H1 (cell line): Measurements from ENCODE around the gene SEMA3D. TPM values are rescaled to one million over a fixed set of nuclear protein-coding genes. Genes with fewer than 3 reads are reported as not detected.

Experiments used
- CTCF ChIA-PET: fragments of 300-600 bp; sonication (Branson Sonifier 250); formaldehyde crosslinking; loops from one replicate; lab custom pipeline; 2021; ENCODE audit not compliant: partially characterized antibody; lab: Charles Lee
- POLR2A ChIA-PET: fragments of 300-600 bp; sonication (Branson Sonifier 250); formaldehyde crosslinking; loops from one replicate; lab custom pipeline; 2021; ENCODE audit warnings: inconsistent platforms; ENCODE audit not compliant: partially characterized antibody; lab: Charles Lee
- DNase-seq, 2 experiments: peaks; one replicate each; pipeline versions ENCODE4 v3.0.0 to v3.0.0-alpha.2; 2010 to 2022; ENCODE audit warnings: low spot score in 2 of 2, low read depth in 1 of 2, mixed read lengths in 1 of 2
- FAIRE-seq: peaks from 2 replicates; lab custom pipeline; 2011; peaks lifted over from hg19 to GRCh38; lab: Jason Lieb, UNC
- H2AFZ ChIP-seq: 2 replicates; pipeline ENCODE4 v1.8.1; 2012; ENCODE audit warnings: low read length, inconsistent platforms
- H2AK5ac ChIP-seq: 2 replicates; pipeline ENCODE4 v1.6.1; 2013; ENCODE audit warnings: low read depth, low read length
- H2BK120ac ChIP-seq: replicated peaks from 2 replicates; pipeline ENCODE3; 2013; ENCODE audit warnings: low read depth, low read length, inconsistent platforms
- H2BK12ac ChIP-seq: 2 replicates; pipeline ENCODE4 v1.6.1; 2013; ENCODE audit warnings: low read depth, low read length
- H2BK15ac ChIP-seq: 2 replicates; pipeline ENCODE4 v1.6.1; 2013; ENCODE audit warnings: low read length
- H2BK20ac ChIP-seq: 2 replicates; pipeline ENCODE4 v1.6.1; 2013; ENCODE audit warnings: low read length
- H2BK5ac ChIP-seq: 2 replicates; pipeline ENCODE4 v1.6.1; 2013; ENCODE audit warnings: low read depth, low read length
- H3K14ac ChIP-seq: 2 replicates; pipeline ENCODE4 v1.6.1; 2013; ENCODE audit warnings: inconsistent platforms; ENCODE audit not compliant: insufficient read length
- H3K18ac ChIP-seq: 2 replicates; pipeline ENCODE4 v1.6.1; 2013; ENCODE audit warnings: low read length; ENCODE audit errors: extremely low read depth
- H3K23ac ChIP-seq: 2 replicates; pipeline ENCODE4 v1.6.1; 2013; ENCODE audit warnings: inconsistent platforms; ENCODE audit not compliant: insufficient read length
- H3K23me2 ChIP-seq: 2 replicates; pipeline ENCODE4 v1.6.1; 2013; ENCODE audit warnings: low read depth, low read length
- H3K27ac ChIP-seq: 2 replicates; pipeline ENCODE4 v1.6.1; 2011; ENCODE audit warnings: low read depth, low read length, inconsistent platforms
- H3K27me3 ChIP-seq, 4 experiments: replicated peaks in 1 of 4; 1 replicate in 1 of 4; 2 replicates in 3 of 4; pipeline versions ENCODE4 v1.6.1 to v1.8.1; 2011 to 2013; ENCODE audit warnings: low read length in 3 of 4, mild to moderate bottlenecking in 3 of 4, inconsistent platforms in 2 of 4, mixed read lengths in 2 of 4, moderate library complexity in 1 of 4; ENCODE audit not compliant: control insufficient read depth in 3 of 4, insufficient read depth in 3 of 4; ENCODE audit errors: extremely low read depth in 1 of 4
- H3K36me3 ChIP-seq, 4 experiments: 2 replicates each; pipeline versions ENCODE4 v1.6.1 to v1.8.1; 2011 to 2013; ENCODE audit warnings: mild to moderate bottlenecking in 4 of 4, low read length in 3 of 4, moderate library complexity in 2 of 4, control low read depth in 1 of 4, inconsistent platforms in 1 of 4; ENCODE audit not compliant: insufficient read depth in 4 of 4, control insufficient read depth in 2 of 4
- H3K4ac ChIP-seq: replicated peaks from 2 replicates; pipeline ENCODE3; 2013; ENCODE audit warnings: low read length, low read depth, mixed read lengths, inconsistent platforms; ENCODE audit not compliant: insufficient read length
- H3K4me1 ChIP-seq, 4 experiments: replicated peaks in 1 of 4; 1 replicate in 1 of 4; 2 replicates in 3 of 4; pipeline versions ENCODE4 v1.6.1 to v1.8.1; 2011 to 2013; ENCODE audit warnings: low read length in 3 of 4, inconsistent platforms in 2 of 4, mixed read lengths in 1 of 4; ENCODE audit not compliant: insufficient read depth in 4 of 4, control insufficient read depth in 3 of 4
- H3K4me2 ChIP-seq, 2 experiments: 2 replicates each; pipeline versions ENCODE4 v1.6.1 to v1.8.1; 2011 to 2013; ENCODE audit warnings: low read depth in 2 of 2, low read length in 2 of 2, control low read depth in 1 of 2, inconsistent platforms in 1 of 2, mild to moderate bottlenecking in 1 of 2; ENCODE audit not compliant: insufficient read depth in 1 of 2
- H3K4me3 ChIP-seq, 4 experiments: fragments of 200-600, 300-600 bp in 1 of 4; sonication (generic), shearing (Covaris generic), sonication (Bioruptor Twin) in 1 of 4; 2 replicates each; pipeline versions ENCODE4 v1.5.1 to v1.8.1; 2011 to 2016; ENCODE audit warnings: low read length in 4 of 4, low read depth in 3 of 4, control low read depth in 2 of 4, inconsistent platforms in 2 of 4, mild to moderate bottlenecking in 2 of 4, mixed read lengths in 1 of 4, moderate library complexity in 1 of 4; ENCODE audit not compliant: insufficient read depth in 2 of 4; ENCODE audit errors: extremely low read depth in 1 of 4
- H3K56ac ChIP-seq: replicated peaks from 2 replicates; pipeline ENCODE3; 2013; ENCODE audit warnings: low read depth, mild to moderate bottlenecking, mixed read lengths, low read length, inconsistent platforms; ENCODE audit not compliant: insufficient read length
- H3K79me1 ChIP-seq: 2 replicates; pipeline ENCODE4 v1.6.1; 2013; ENCODE audit warnings: low read depth, low read length, control low read depth
- H3K79me2 ChIP-seq, 2 experiments: 2 replicates each; pipeline versions ENCODE4 v1.6.1 to v1.8.1; 2012 to 2013; ENCODE audit warnings: low read length in 2 of 2, mild to moderate bottlenecking in 2 of 2, inconsistent platforms in 1 of 2; ENCODE audit not compliant: insufficient read depth in 2 of 2, control insufficient read depth in 1 of 2
- H3K9ac ChIP-seq, 4 experiments: replicated peaks in 1 of 4; 1 replicate in 1 of 4; 2 replicates in 3 of 4; pipeline versions ENCODE4 v1.6.1 to v1.8.1; 2011 to 2013; ENCODE audit warnings: low read depth in 3 of 4, low read length in 3 of 4, control low read depth in 2 of 4, mild to moderate bottlenecking in 2 of 4, moderate library complexity in 2 of 4, inconsistent platforms in 1 of 4; ENCODE audit errors: extremely low read depth in 1 of 4
- H3K9me3 ChIP-seq, 2 experiments: 2 replicates each; pipeline versions ENCODE4 v1.6.1 to v1.8.1; 2012 to 2013; ENCODE audit warnings: mild to moderate bottlenecking in 2 of 2, moderate library complexity in 2 of 2, control low read depth in 1 of 2, inconsistent platforms in 1 of 2, low read depth in 1 of 2, low read length in 1 of 2, mixed read lengths in 1 of 2; ENCODE audit not compliant: insufficient read depth in 2 of 2
- H4K20me1 ChIP-seq, 2 experiments: replicated peaks in 1 of 2; 2 replicates each; pipeline versions ENCODE3 to v1.8.1; 2011 to 2013; ENCODE audit warnings: inconsistent platforms in 2 of 2, low read length in 2 of 2, mild to moderate bottlenecking in 1 of 2; ENCODE audit not compliant: insufficient read depth in 2 of 2, control insufficient read depth in 1 of 2
- H4K5ac ChIP-seq: 2 replicates; pipeline ENCODE4 v1.6.1; 2013; ENCODE audit warnings: low read length, low read depth, mixed read lengths, inconsistent platforms; ENCODE audit not compliant: insufficient read length
- H4K8ac ChIP-seq: 2 replicates; pipeline ENCODE4 v1.8.0; 2013; ENCODE audit warnings: mild to moderate bottlenecking, moderate library complexity, low read length, inconsistent platforms; ENCODE audit not compliant: insufficient read depth; ENCODE audit errors: extremely low read depth
- H4K91ac ChIP-seq: replicated peaks from 2 replicates; pipeline ENCODE3; 2013; ENCODE audit warnings: low read length, mixed read lengths, inconsistent platforms; ENCODE audit not compliant: insufficient read length
- CTBP2 ChIP-seq: IDR thresholded peaks from 2 replicates; pipeline ENCODE4 v1.7.0; 2011; ENCODE audit warnings: borderline replicate concordance, mild to moderate bottlenecking, moderate library complexity, mixed read lengths, low read length; ENCODE audit not compliant: insufficient read depth, insufficient read length
- EZH2 ChIP-seq: fragments of 200-600 bp; sonication (generic); IDR thresholded peaks from 2 replicates; pipeline ENCODE4 v1.7.1; 2012; ENCODE audit warnings: low read depth, mild to moderate bottlenecking, moderate library complexity, low read length, inconsistent platforms; ENCODE audit not compliant: severe bottlenecking
- PHF8 ChIP-seq: fragments of 200-600 bp; sonication (generic); conservative IDR thresholded peaks from 2 replicates; pipeline ENCODE4 v1.7.1; 2012; ENCODE audit warnings: low read depth, mild to moderate bottlenecking, inconsistent platforms, low read length, moderate library complexity
- POLR2AphosphoS5 ChIP-seq: IDR thresholded peaks from 2 replicates; pipeline ENCODE4 v1.6.1; 2011; ENCODE audit warnings: low read depth, low read length
- SP1 ChIP-seq: IDR thresholded peaks from 2 replicates; pipeline ENCODE4 v1.6.1; 2011; ENCODE audit warnings: low read depth, low read length
- WGBS, 2 experiments: shearing (Covaris generic) in 1 of 2; methylation state at CpG; one replicate each; pipeline versions ENCODE4 v1.1.6 to v1.1.7; 2013 to 2015; ENCODE audit warnings: low lambda C conversion rate in 2 of 2, mixed read lengths in 2 of 2, inconsistent platforms in 1 of 2, low coverage in 1 of 2, missing lambda C conversion rate in 1 of 2; ENCODE audit not compliant: insufficient replicate concordance in 2 of 2, insufficient coverage in 1 of 2, insufficient read length in 1 of 2; ENCODE audit errors: extremely low coverage in 1 of 2, missing lambda C conversion rate in 1 of 2; 5-methylcytosine and 5-hydroxymethylcytosine counted together
- polyA plus RNA-seq, 7 experiments: library from polyadenylated mRNA; depleted of rRNA in 3 of 7; stranded (reverse) in 5 of 7; unstranded in 2 of 7; fragments of >200 nt in 5 of 7; fragments of 200-250 nt in 2 of 7; gene quantifications; 1 replicate in 5 of 7; 2 replicates in 1 of 7; 4 replicates in 1 of 7; pipeline versions ENCODE4 v1.2.1 to v1.2.3, GENCODE V29; 2011 to 2013; ENCODE audit warnings: missing spikeins in 2 of 7, mixed read lengths in 2 of 7
- total RNA-seq: library from RNA; stranded (reverse); fragmentation: NEBNext Ultra II Directional; extraction: Animal tissue kit (Norgen Biotek cat#: 25700); gene quantifications from 2 replicates; pipeline ENCODE4 v1.2.1, GENCODE V29; 2021

SEMA3D gene
- total and polyA plus RNA-seq, 2 of the 8 experiments (the other 6 are each of a cell fraction or from before 2014, with no cell fraction given): 1.6 to 3.5 TPM

GRCh38 chr7:85094046-85094725 lies 92.7 kb downstream of the SEMA3D start:
- H3K79me2 ChIP-seq: no peaks in the 10 kb centered on the region
- H3K36me3 ChIP-seq: no peaks in the 10 kb centered on the region
- no peak overlapping the region for H4K8ac ChIP-seq
- H2AK5ac ChIP-seq: no peak overlapping the region
- H3K27me3 ChIP-seq: no peaks in the 10 kb centered on the region
- no peaks in the 10 kb centered on the region for H4K20me1 ChIP-seq
- no peak overlapping the region for H3K4me2 ChIP-seq
- ChIA-PET CTCF (no interaction called here), POLR2A (no interaction called here)
- H4K5ac ChIP-seq: no peak overlapping the region
- no peak overlapping the region for H3K27ac ChIP-seq
- no peak overlapping the region for H3K56ac ChIP-seq
- no peaks in the 10 kb centered on the region for H3K9me3 ChIP-seq
- no peak overlapping the region for H2BK12ac ChIP-seq
- H2BK15ac ChIP-seq: no peak overlapping the region
- no peak overlapping the region for H3K4ac ChIP-seq
- no peak overlapping the region for H3K4me3 ChIP-seq
- H3K9ac ChIP-seq: no peak overlapping the region
- TF ChIP-seq PHF8: no peak
- no peak for TF ChIP-seq POLR2AphosphoS5
- TF ChIP-seq CTBP2: no peak
- no peak for TF ChIP-seq SP1
- no peak for TF ChIP-seq EZH2
- FAIRE-seq (no peak), DNase-seq (no peak)
- H2AFZ ChIP-seq: no peak overlapping the region
- no peak overlapping the region for H3K14ac ChIP-seq
- WGBS, 2 experiments: 82% methylated on average over 3 of the region's 3 CpGs; no CpG with 5 or more reads in 1 of the 2 experiments
- no peaks in the 10 kb centered on the region for H3K23me2 ChIP-seq
- no peak overlapping the region for H3K23ac ChIP-seq
- no peak overlapping the region for H2BK120ac ChIP-seq
- no peak overlapping the region for H2BK5ac ChIP-seq
- no peak overlapping the region for H2BK20ac ChIP-seq
- no peak overlapping the region for H3K18ac ChIP-seq
- no peaks in the 10 kb centered on the region for H3K79me1 ChIP-seq
- no peaks in the 10 kb centered on the region for H3K4me1 ChIP-seq
- no peak overlapping the region for H4K91ac ChIP-seq
